GM19467 (cell line): ENCODE measurements around the gene TRAPPC12.
"Not testable (repeated sequence)": the region's sequence is repeated elsewhere in the genome, so short reads cannot be mapped to it uniquely, and the experiment has no call there.

Experiments
- ATAC-seq: cut with Tn5 transposase; IDR thresholded peaks from one replicate; pipeline ENCODE4 v1.9.1; 2021; ENCODE audit warnings: mild to moderate bottlenecking, moderate library complexity; ENCODE audit not compliant: unreplicated experiment

TRAPPC12 gene

GRCh38 chr2:3430740-3431490, 51.4 kb downstream of the TRAPPC12 start:
- no peak for ATAC-seq

GRCh38 chr2:3432067-3432466, 52.6 kb downstream of the TRAPPC12 start:
- ATAC-seq = no peak

DNA sequence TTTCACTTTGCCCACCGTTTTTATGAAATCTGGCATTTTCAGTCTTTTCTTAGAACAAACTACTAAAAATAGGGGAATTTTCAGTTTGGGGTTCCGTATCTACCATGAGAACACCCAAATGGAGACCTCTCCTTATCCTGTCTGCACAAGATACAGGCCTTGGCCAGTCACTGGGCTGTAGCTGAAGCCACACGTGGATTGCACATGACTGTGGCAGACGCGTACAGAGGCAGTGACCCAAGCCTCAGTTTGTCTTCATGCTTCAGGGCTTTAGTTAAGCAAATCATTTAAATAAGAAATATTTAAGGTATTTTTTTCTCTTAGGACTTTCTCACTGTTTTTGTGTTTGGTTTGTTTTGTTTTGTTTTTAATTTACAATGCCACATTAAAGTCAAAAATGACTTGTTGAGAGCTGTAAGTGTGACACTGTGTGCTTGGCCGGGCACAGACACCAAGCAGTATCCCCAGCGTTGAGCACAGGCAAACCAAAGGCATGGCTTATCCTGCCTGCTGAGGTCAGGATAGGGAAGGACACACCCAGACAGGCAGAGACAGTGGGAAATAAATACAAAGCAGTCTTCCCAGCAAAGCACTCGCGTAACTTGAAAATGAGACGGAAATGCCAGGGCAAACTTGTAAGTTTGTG, 53.3 kb downstream of the TRAPPC12 start:
- no peak for ATAC-seq

GRCh38 chr2:3433339-3433699, 53.8 kb downstream of the TRAPPC12 start:
- no peak for ATAC-seq

DNA sequence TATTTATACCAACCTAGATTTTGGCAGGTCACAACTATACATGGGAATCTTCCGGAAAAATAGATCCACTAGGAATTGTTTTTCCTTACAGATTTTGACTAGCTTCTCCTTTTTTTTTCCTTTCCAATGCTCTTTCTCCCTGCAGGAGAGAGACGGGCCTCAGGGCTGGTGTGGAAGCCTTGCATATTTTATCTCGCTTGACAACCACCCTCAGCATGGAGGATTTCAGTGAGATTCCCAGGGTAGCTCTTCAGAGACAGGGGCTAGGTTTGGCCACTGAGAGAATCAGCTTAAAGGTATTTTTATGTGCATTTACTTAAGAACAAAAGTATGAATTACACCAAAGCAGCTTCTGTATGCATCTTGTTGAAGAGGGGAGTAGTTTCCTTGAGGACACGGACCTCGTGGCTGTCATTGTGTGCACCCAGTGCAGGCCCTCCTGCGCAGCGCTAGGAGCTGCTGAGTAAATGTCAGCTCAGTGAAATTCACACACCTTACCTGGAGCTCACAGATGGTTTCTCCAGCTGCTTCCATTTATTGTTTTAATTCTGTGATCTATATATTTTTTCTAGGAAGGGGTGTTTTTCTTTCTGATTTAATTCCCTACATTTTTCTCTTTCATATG, 54.4 kb downstream of the TRAPPC12 start:
- ATAC-seq = no peak

GRCh38 chr2:3434654-3435053, 55.2 kb downstream of the TRAPPC12 start:
- no peak for ATAC-seq

GRCh38 chr2:3435445-3435844, 56.0 kb downstream of the TRAPPC12 start:
- no peak for ATAC-seq

GRCh38 chr2:3440477-3440876, 61.0 kb downstream of the TRAPPC12 start:
- no peak for ATAC-seq

- no peak for ATAC-seq
These were observed 62.0 kb downstream of the TRAPPC12 start for GRCh38 chr2:3441465-3441864.

GRCh38 chr2:3442185-3442584, 62.7 kb downstream of the TRAPPC12 start:
- ATAC-seq = no peak

GRCh38 chr2:3443083-3443482, 63.6 kb downstream of the TRAPPC12 start:
- no peak for ATAC-seq

GRCh38 chr2:3443506-3444084, 64.1 kb downstream of the TRAPPC12 start:
- no peak for ATAC-seq

- ATAC-seq = no peak
These were observed 66.4 kb downstream of the TRAPPC12 start for GRCh38 chr2:3445891-3446290.

GRCh38 chr2:3446381-3446780, 66.9 kb downstream of the TRAPPC12 start:
- no peak for ATAC-seq

DNA sequence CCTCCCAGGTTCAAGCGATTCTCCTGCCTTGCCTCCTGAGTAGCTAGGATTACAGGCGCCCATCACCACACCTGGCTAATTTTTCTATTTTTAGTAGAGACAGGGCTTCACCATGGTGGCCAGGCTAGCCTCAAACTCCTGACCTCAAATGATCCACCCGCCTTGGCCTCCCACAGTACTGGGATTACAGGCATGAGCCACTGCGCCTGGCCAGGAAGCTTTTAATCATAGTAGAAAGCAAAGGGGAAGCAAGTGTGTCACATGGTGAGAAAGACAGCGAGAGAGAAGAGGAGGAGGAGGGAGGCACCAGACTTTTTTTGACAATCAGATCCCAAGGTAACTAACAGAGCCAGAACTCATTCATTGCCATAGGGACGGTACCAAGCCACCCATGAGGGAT, 67.7 kb downstream of the TRAPPC12 start:
- not testable (repeated sequence) for ATAC-seq

GRCh38 chr2:3447789-3448317, 68.4 kb downstream of the TRAPPC12 start:
- ATAC-seq = no peak

DNA sequence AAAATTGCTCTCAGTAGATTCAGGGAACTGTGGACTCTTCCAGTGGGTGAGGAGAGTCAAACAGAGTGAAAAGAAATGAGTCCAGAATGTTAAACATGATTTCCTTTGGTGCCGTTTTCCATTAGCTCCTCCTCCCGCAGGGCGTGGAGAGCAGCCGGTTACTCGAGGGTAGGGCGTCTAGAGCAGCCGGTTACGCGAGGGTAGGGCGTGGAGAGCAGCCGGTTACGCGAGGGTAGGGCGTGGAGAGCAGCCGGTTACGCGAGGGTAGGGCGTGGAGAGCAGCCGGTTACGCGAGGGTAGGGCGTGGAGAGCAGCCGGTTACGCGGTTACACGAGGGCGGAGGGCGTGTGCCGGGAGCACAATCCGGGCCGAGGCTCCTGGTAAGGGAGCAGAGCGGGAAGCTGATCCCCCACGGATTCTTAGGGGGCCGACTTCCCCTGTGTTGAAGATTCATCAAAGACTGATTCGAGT, 69.0 kb downstream of the TRAPPC12 start:
- ATAC-seq = not testable (repeated sequence)

GRCh38 chr2:3449086-3449485, 69.6 kb downstream of the TRAPPC12 start:
- no peak for ATAC-seq

DNA sequence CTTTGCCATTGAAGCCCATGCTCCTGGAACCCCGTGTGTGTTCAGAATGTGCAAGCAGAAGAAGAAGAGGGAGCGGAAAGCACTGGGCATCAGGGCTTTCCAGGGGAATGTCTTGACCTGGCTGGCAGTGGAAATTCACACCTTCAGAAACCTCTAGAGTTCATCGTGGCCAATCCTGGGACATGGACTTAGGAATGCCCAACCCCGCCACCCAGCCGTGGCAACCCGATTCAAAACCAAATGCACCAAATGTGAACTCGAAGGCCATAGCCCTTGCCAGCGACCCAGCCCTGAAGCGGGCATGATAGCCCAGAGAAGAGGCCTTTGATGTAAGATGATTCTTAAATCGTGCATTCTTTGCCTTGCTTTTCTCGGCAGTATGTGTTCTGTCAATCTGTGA, 70.4 kb downstream of the TRAPPC12 start:
- ATAC-seq = no peak

DNA sequence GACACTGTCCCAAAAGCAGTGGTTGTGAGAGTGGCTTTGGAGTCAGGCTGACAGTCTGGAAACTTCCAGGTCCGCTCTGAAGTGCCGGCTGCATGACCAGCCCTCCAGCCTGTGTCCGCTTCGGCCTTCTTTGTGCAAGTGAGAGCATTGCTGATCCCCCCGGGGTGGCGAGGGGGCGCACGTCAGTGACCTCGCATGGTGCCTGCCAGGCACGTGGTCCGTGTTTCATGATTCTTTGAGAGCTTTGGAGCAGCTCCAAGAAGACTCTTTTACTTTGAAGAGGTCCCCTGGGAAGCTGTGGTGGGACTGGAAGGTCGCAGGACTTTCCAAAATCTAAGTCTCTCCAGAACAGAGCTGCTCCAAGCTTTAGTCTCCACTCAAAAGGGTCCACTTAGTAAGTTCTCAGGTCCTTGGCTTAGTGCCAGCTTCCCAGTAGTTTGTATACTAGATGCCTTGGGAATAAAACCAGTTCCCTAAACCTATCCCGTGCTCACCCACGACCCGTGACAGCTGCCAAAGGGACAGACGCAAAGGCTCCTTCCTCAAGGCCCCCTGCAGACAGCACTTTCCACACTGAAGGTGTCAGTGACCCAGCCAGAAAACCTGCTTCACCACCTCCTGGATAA, 71.0 kb downstream of the TRAPPC12 start:
- no peak for ATAC-seq

DNA sequence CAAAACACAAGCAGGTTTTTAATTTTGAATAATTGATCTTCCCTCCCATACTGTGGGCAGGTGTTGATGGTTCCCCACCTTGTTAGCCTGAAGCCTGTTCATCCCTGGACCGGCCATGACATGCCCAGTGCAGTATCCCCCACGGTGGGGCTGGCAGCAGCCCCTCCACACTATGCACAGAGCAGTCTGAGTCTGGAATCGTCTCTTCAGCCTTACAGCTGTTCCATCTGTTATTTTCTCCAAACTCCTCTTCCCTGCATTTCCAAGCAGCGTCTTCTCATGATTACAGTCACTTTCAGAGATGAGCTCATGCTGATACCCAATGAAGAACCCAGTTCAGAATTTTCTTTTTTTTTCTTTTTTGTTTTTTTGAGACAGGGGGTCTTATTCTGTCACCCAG, 71.7 kb downstream of the TRAPPC12 start:
- no peak for ATAC-seq
